Small intestine (tissue), 7 donors: ENCODE measurements around the gene OR2V1. TPM values are rescaled to one million over a fixed set of nuclear protein-coding genes. Genes with fewer than 3 reads are reported as not detected.
"Not testable (repeated sequence)": the region's sequence is repeated elsewhere in the genome, so short reads cannot be mapped to it uniquely, and the experiment has no call there.

Experiments
- DNase-seq, 2 donors: peaks; one replicate each; pipeline versions ENCODE4 v3.0.0 to v3.0.0-alpha.2; 2013
- FAIRE-seq: peaks from 2 replicates; lab custom pipeline; 2012; peaks lifted over from hg19 to GRCh38; lab: Jason Lieb, UNC
- H3K27ac ChIP-seq, 3 donors: one replicate each; pipeline ENCODE4 v1.5.1; 2013; ENCODE audit warnings: low read length in 2 of 3, mild to moderate bottlenecking in 2 of 3, control low read depth in 1 of 3, inconsistent platforms in 1 of 3, low read depth in 1 of 3, moderate library complexity in 1 of 3
- H3K27me3 ChIP-seq, 3 donors: one replicate each; pipeline ENCODE4 v1.6.1; 2013; ENCODE audit warnings: low read length in 3 of 3, inconsistent platforms in 1 of 3; ENCODE audit not compliant: control insufficient read depth in 3 of 3, insufficient read depth in 3 of 3
- H3K36me3 ChIP-seq, 3 donors: one replicate each; pipeline ENCODE4 v1.6.1; 2013; ENCODE audit warnings: low read length in 3 of 3, inconsistent platforms in 1 of 3, low read depth in 1 of 3, mild to moderate bottlenecking in 1 of 3, moderate library complexity in 1 of 3; ENCODE audit not compliant: control insufficient read depth in 3 of 3, insufficient read depth in 2 of 3
- H3K4me1 ChIP-seq, 3 donors: one replicate each; pipeline ENCODE4 v1.6.1; 2013; ENCODE audit warnings: low read length in 2 of 3, inconsistent platforms in 1 of 3, low read depth in 1 of 3, mild to moderate bottlenecking in 1 of 3, moderate library complexity in 1 of 3; ENCODE audit not compliant: control insufficient read depth in 3 of 3, insufficient read depth in 2 of 3
- H3K4me3 ChIP-seq, 3 donors: one replicate each; pipeline ENCODE4 v1.5.1; 2013; ENCODE audit warnings: low read length in 3 of 3, control low read depth in 1 of 3, inconsistent platforms in 1 of 3, low read depth in 1 of 3, mild to moderate bottlenecking in 1 of 3, moderate library complexity in 1 of 3
- H3K9me3 ChIP-seq, 2 donors: one replicate each; pipeline ENCODE4 v1.6.1; 2013; ENCODE audit warnings: low read depth in 1 of 2, low read length in 1 of 2; ENCODE audit not compliant: control insufficient read depth in 2 of 2, insufficient read depth in 1 of 2
- WGBS, 3 donors: extraction: QIAGEN DNeasy Blood & Tissue Kit; methylation state at CpG; one replicate each; pipeline ENCODE4 v1.1.7; 2013; 5-methylcytosine and 5-hydroxymethylcytosine counted together
- polyA plus RNA-seq, 4 donors: library from polyadenylated mRNA; stranded (reverse) in 3 of 4; unstranded in 1 of 4; fragments of 200-250 nt in 3 of 4; fragments of 120-200 nt in 1 of 4; gene quantifications; one replicate each; pipeline versions ENCODE4 v1.2.1 to v1.2.3, GENCODE V29; 2013
- donor health status: healthy with polysubstance abuse.
- donor health status: control.
- donor health status: control.
- donor health status: Bipolar disorder and iron deficiency.
- donor health status: healthy.

The OR2V1 gene
- polyA plus RNA-seq, 4 donors, result not detected

- Histone ChIP-seq H3K27me3 (peaks cover 0 to 26% (median 21%) of the 10 kb centered on the region in 3 donors), H3K27ac (no peak overlapping the region), H3K36me3 (no peaks in the 10 kb centered on the region), H3K9me3 (no peaks in the 10 kb centered on the region), H3K4me3 (no peak overlapping the region), H3K4me1 (no peaks in the 10 kb centered on the region)
- no peak for FAIRE-seq
- DNase-seq, result no peak
- WGBS, 3 donors, result 48 to 57% (median 53%) methylated on average over 11 of the region's 11 CpGs
These were observed 31.3 kb downstream of the OR2V1 start for GRCh38 chr5:181099602-181100086.

- Histone ChIP-seq H3K27me3 (peaks cover 0 to 21% (median 16%) of the 10 kb centered on the region in 3 donors), H3K4me1 (no peaks in the 10 kb centered on the region), H3K4me3 (no peak overlapping the region), H3K27ac (no peak overlapping the region), H3K9me3 (no peaks in the 10 kb centered on the region), H3K36me3 (no peaks in the 10 kb centered on the region)
- FAIRE-seq, result no peak
- 16 to 19% (median 18%) methylated on average over 20 to 21 of the region's 22 CpGs for WGBS, 3 donors
- no peak for DNase-seq
These were observed 32.0 kb downstream of the OR2V1 start for GRCh38 chr5:181098762-181099601.

- not testable (repeated sequence) for H3K9me3 ChIP-seq, H3K4me3 ChIP-seq, H3K36me3 ChIP-seq, DNase-seq, H3K27ac ChIP-seq, H3K4me1 ChIP-seq, FAIRE-seq
- no CpG with 5 or more reads among the region's 56 CpGs for WGBS, 3 donors
- H3K27me3 ChIP-seq, result peaks cover 0 to 18% (median 16%) of the 10 kb centered on the region in 3 donors
These were observed 33.0 kb downstream of the OR2V1 start for GRCh38 chr5:181097759-181098491.

GRCh38 chr5:181097383-181097753, 33.6 kb downstream of the OR2V1 start:
- no CpG with 5 or more reads among the region's 26 CpGs for WGBS, 3 donors
- not testable (repeated sequence) for H3K4me3 ChIP-seq

GRCh38 chr5:181096721-181097382, 34.1 kb downstream of the OR2V1 start:
- not testable (repeated sequence) for DNase-seq, FAIRE-seq, H3K9me3 ChIP-seq, H3K27ac ChIP-seq, H3K36me3 ChIP-seq, H3K4me3 ChIP-seq, H3K4me1 ChIP-seq
- no CpG with 5 or more reads among the region's 26 CpGs for WGBS, 3 donors
- H3K27me3 ChIP-seq, result peaks cover 0 to 21% (median 21%) of the 10 kb centered on the region in 3 donors

More at GRCh38 chr5:181097383-181097753, 33.6 kb downstream of the OR2V1 start:
- H3K27ac ChIP-seq, H3K9me3 ChIP-seq, H3K4me1 ChIP-seq, H3K36me3 ChIP-seq, DNase-seq, FAIRE-seq: not testable (repeated sequence)
- H3K27me3 ChIP-seq, result peaks cover 0 to 21% (median 19%) of the 10 kb centered on the region in 3 donors

GRCh38 chr5:181095162-181095561, 35.8 kb downstream of the OR2V1 start:
- H3K27me3 ChIP-seq, result peaks cover 0 to 20% (median 18%) of the 10 kb centered on the region in 3 donors
- FAIRE-seq, H3K9me3 ChIP-seq, H3K27ac ChIP-seq, H3K4me3 ChIP-seq, H3K36me3 ChIP-seq, DNase-seq, H3K4me1 ChIP-seq: not testable (repeated sequence)
- 75 to 100% methylated on average over 1 to 3 of the region's 3 CpGs; no CpG with 5 or more reads in 1 of the 3 donors for WGBS, 3 donors

- FAIRE-seq, result no peak
- WGBS, 3 donors, result 61 to 84% (median 64%) methylated on average over 7 of the region's 7 CpGs
These were observed 38.5 kb downstream of the OR2V1 start for GRCh38 chr5:181092428-181092827.

GRCh38 chr5:181088289-181088688, 42.7 kb downstream of the OR2V1 start:
- FAIRE-seq (no peak), DNase-seq (no peak)
- 60 to 67% (median 60%) methylated on average over 10 of the region's 10 CpGs for WGBS, 3 donors
- no peaks in the 10 kb centered on the region for H3K9me3 ChIP-seq
- H3K27me3 ChIP-seq, result peaks cover 0 to 17% (median 9%) of the 10 kb centered on the region in 3 donors
- H3K4me1 ChIP-seq, result no peaks in the 10 kb centered on the region
- H3K27ac ChIP-seq, result no peak overlapping the region
- H3K4me3 ChIP-seq, result no peak overlapping the region
- H3K36me3 ChIP-seq, result no peaks in the 10 kb centered on the region

More at GRCh38 chr5:181092428-181092827, 38.5 kb downstream of the OR2V1 start:
- peaks cover 0 to 5% (median 3%) of the 10 kb centered on the region in 3 donors for H3K27me3 ChIP-seq
- H3K4me3 ChIP-seq, result no peak overlapping the region
- H3K36me3 ChIP-seq, result no peaks in the 10 kb centered on the region
- no peak overlapping the region for H3K27ac ChIP-seq
- H3K9me3 ChIP-seq, result no peaks in the 10 kb centered on the region
- no peaks in the 10 kb centered on the region for H3K4me1 ChIP-seq
- no peak for DNase-seq
